PC-9 (cell line): ENCODE data around the gene NPW. TPM values are rescaled to one million over a fixed set of nuclear protein-coding genes. Genes with fewer than 3 reads are reported as not detected.

ENCODE experiments used
- BruUV-seq: library from RNA; stranded (reverse); fragments of 400-500 nt; replicated peaks from 2 replicates; lab custom pipeline; 2021; lab: Mats Ljungman, UMichigan
- CTCF ChIA-PET: fragments of 300-600 bp; sonication (Branson Sonifier 250); formaldehyde crosslinking; loops from one replicate; lab custom pipeline; 2022; ENCODE audit warnings: antibody characterized with exemption; lab: Charles Lee
- POLR2A ChIA-PET: fragments of 300-600 bp; sonication (Branson Sonifier 250); formaldehyde crosslinking; loops from one replicate; lab custom pipeline; 2022; ENCODE audit warnings: antibody characterized with exemption; ENCODE audit not compliant: unreplicated experiment; lab: Charles Lee
- DNase-seq, 2 experiments: peaks; one replicate each; pipeline versions ENCODE4 v3.0.0 to v3.0.0-alpha.2; 2015 to 2022; ENCODE audit warnings: mixed read lengths in 1 of 2
- H2AFZ ChIP-seq: fragments of 200-600 bp; sonication (generic); 2 replicates; pipeline ENCODE4 v1.8.1; 2017; ENCODE audit warnings: antibody characterized with exemption
- H3F3A ChIP-seq: fragments of 200-600 bp; sonication (generic); 2 replicates; pipeline ENCODE4 v1.8.1; 2017; ENCODE audit warnings: antibody characterized with exemption, mild to moderate bottlenecking, low read depth; ENCODE audit not compliant: insufficient read depth
- H3K27ac ChIP-seq: fragments of 200-600 bp; sonication (generic); 2 replicates; pipeline ENCODE4 v1.6.1; 2016; ENCODE audit warnings: mixed run types
- H3K27me3 ChIP-seq: fragments of 200-600 bp; sonication (generic); 2 replicates; pipeline ENCODE4 v1.6.1; 2016; ENCODE audit warnings: low read depth, mixed run types; ENCODE audit not compliant: insufficient read depth
- H3K36me3 ChIP-seq: fragments of 200-600 bp; sonication (generic); 2 replicates; pipeline ENCODE4 v1.6.1; 2016; ENCODE audit warnings: low read depth, mixed run types
- H3K4me1 ChIP-seq: fragments of 200-600 bp; sonication (generic); replicated peaks from 2 replicates; pipeline ENCODE4 v1.6.1; 2016; ENCODE audit warnings: mixed run types; ENCODE audit not compliant: insufficient read depth
- H3K4me2 ChIP-seq: fragments of 200-600 bp; sonication (generic); 2 replicates; pipeline ENCODE4 v1.6.1; 2017; ENCODE audit warnings: mixed run types
- H3K4me3 ChIP-seq: fragments of 200-600 bp; sonication (generic); 2 replicates; pipeline ENCODE4 v1.6.1; 2016; ENCODE audit warnings: mixed run types
- H3K79me2 ChIP-seq: fragments of 200-600 bp; sonication (generic); 2 replicates; pipeline ENCODE4 v1.6.1; 2017; ENCODE audit warnings: low read depth, mixed run types
- H3K9me2 ChIP-seq: fragments of 200-600 bp; sonication (generic); 2 replicates; pipeline ENCODE4 v1.8.1; 2017; ENCODE audit warnings: mild to moderate bottlenecking; ENCODE audit not compliant: insufficient read depth
- H3K9me3 ChIP-seq: fragments of 200-600 bp; sonication (generic); 2 replicates; pipeline ENCODE4 v1.8.1; 2016; ENCODE audit warnings: low read depth; ENCODE audit not compliant: insufficient read depth
- H4K20me1 ChIP-seq: fragments of 200-600 bp; sonication (generic); 2 replicates; pipeline ENCODE4 v1.8.1; 2017; ENCODE audit not compliant: insufficient read depth
- EZH2 ChIP-seq: fragments of 200-600 bp; sonication (generic); IDR thresholded peaks from 2 replicates; pipeline ENCODE4 v1.8.0; 2017; ENCODE audit warnings: antibody characterized with exemption, low read depth
- intact Hi-C: fragments of 100-400 bp; cut with micrococcal nuclease; formaldehyde crosslinking; loops from one replicate; pipeline ENCODE4 v1.10.0; 2022; ENCODE audit not compliant: unreplicated experiment
- total RNA-seq: library from RNA; stranded (reverse); gene quantifications from 2 replicates; pipeline ENCODE4 v1.2.3, GENCODE V29; 2021
- TF ChIP-seq, protein P1 (sequence below): fragments of 200-600 bp; sonication (generic); conservative IDR thresholded peaks from 2 replicates; pipeline ENCODE4 v1.6.1; 2017; ENCODE audit warnings: mixed run types, antibody characterized with exemption, mild to moderate bottlenecking, moderate library complexity

Gene NPW
- total RNA-seq, 1 experiment from 2014 or later, result 4.0 TPM

GRCh38 chr16:1992704-1993317 is 26.8 kb upstream of the NPW start:
- no peak overlapping the region for H3K4me2 ChIP-seq
- CTCF ChIA-PET, result interaction anchor here (0.6 kb wide), 1 partner anchor 30 kb away, joined by 3 read pairs; no protein-coding TSS in a partner anchor
- H3K9me2 ChIP-seq, result no peaks in the 10 kb centered on the region
- no peaks in the 10 kb centered on the region for H3K36me3 ChIP-seq
- no peaks in the 10 kb centered on the region for H3K79me2 ChIP-seq
- H3K27ac ChIP-seq, result no peak overlapping the region
- no peaks in the 10 kb centered on the region for H4K20me1 ChIP-seq
- no peaks in the 10 kb centered on the region for H3K9me3 ChIP-seq
- POLR2A ChIA-PET, result interaction anchor here (0.6 kb wide), 3 partner anchors 43 to 95 kb away, joined by 3 to 14 read pairs (median 4); no protein-coding TSS in a partner anchor
- TF ChIP-seq, protein P1, sequence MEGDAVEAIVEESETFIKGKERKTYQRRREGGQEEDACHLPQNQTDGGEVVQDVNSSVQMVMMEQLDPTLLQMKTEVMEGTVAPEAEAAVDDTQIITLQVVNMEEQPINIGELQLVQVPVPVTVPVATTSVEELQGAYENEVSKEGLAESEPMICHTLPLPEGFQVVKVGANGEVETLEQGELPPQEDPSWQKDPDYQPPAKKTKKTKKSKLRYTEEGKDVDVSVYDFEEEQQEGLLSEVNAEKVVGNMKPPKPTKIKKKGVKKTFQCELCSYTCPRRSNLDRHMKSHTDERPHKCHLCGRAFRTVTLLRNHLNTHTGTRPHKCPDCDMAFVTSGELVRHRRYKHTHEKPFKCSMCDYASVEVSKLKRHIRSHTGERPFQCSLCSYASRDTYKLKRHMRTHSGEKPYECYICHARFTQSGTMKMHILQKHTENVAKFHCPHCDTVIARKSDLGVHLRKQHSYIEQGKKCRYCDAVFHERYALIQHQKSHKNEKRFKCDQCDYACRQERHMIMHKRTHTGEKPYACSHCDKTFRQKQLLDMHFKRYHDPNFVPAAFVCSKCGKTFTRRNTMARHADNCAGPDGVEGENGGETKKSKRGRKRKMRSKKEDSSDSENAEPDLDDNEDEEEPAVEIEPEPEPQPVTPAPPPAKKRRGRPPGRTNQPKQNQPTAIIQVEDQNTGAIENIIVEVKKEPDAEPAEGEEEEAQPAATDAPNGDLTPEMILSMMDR, result no peak
- no peak for TF ChIP-seq EZH2
- H2AFZ ChIP-seq, result no peak overlapping the region
- intact Hi-C loops, result no loop called here
- H3K4me1 ChIP-seq, result peaks cover 30% of the 10 kb centered on the region
- no TSS peak for BruUV-seq
- H3F3A ChIP-seq, result peaks cover 68% of the 10 kb centered on the region
- H3K4me3 ChIP-seq, result no peak overlapping the region
- no peaks in the 10 kb centered on the region for H3K27me3 ChIP-seq
- DNase-seq, result no peak

- intact Hi-C loops, result no loop called here
- Histone ChIP-seq H3K9me3 (no peaks in the 10 kb centered on the region), H3K4me3 (no peak overlapping the region), H3F3A (peaks cover 59% of the 10 kb centered on the region), H3K4me2 (peak overlapping the region; percentile 5), H3K4me1 (peaks cover 26% of the 10 kb centered on the region), H3K79me2 (no peaks in the 10 kb centered on the region), H3K36me3 (no peaks in the 10 kb centered on the region), H3K27me3 (no peaks in the 10 kb centered on the region), H2AFZ (no peak overlapping the region), H3K27ac (peak overlapping the region; percentile 45; the same call in 1 of the 2 replicates), H4K20me1 (no peaks in the 10 kb centered on the region), H3K9me2 (no peaks in the 10 kb centered on the region)
- no TSS peak for BruUV-seq
- ChIA-PET CTCF (no interaction called here), POLR2A (interaction anchor here (0.5 kb wide), 1 partner anchor 15 kb away, joined by 5 read pairs; no protein-coding TSS in a partner anchor)
- no peak for TF ChIP-seq EZH2
- TF ChIP-seq, protein P1, result no peak
- DNase-seq, result peak in 1 of 2 experiments; percentile 81
Observed at GRCh38 chr16:1993731-1994131, 25.9 kb upstream of the NPW start.

DNA sequence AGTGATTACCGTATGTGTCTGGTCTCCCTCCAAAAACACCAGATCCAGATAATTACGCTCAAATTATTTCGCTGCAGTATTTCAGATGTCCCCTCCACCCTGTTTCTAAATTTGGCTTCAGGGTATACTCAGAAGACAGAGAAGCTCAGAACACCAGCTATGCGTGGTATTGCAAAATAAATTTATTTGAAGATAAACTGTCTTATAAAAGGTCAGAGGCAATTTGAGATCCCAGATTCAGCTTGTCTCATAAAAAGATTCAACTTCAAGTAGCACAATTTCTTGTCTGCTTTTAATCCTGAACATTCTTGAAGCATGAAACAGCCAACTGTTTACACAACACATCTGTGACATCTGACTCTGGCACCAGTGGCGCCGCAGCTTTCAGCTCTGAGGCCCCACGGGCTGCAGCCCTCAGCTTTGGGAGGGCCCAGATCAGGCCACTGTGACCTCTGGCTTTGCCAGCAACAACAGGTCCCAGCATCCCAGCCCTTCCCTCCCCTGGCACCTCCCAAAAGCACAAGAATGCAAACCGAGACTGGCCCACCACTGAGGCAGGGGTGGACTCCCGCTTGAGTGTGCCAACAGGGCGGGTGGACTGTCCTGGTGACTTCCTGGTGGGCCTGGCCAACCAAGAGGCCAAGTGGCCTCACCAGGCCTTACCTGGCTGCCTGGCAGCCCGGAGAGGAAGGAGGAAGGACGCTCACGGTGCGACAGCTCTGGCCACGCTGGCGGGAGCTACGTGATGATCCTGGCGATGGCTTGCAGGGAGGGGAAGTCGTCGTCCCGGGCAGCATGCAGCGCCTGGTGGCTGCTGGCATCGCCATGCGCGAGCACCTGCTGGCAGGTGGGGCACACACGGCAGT is 21.9 kb upstream of the NPW start:
- H3K4me1 ChIP-seq, result peaks cover 20% of the 10 kb centered on the region
- ChIA-PET CTCF (no interaction called here), POLR2A (interaction anchor here (0.6 kb wide), 1 partner anchor 218 kb away, joined by 4 read pairs; no protein-coding TSS in a partner anchor)
- no peaks in the 10 kb centered on the region for H3K79me2 ChIP-seq
- H3K36me3 ChIP-seq, result no peaks in the 10 kb centered on the region
- DNase-seq, result no peak
- H4K20me1 ChIP-seq, result peaks cover 3% of the 10 kb centered on the region; the same call in 1 of the 2 replicates
- H3K9me2 ChIP-seq, result no peaks in the 10 kb centered on the region
- no peak overlapping the region for H3K4me3 ChIP-seq
- no peak overlapping the region for H3K4me2 ChIP-seq
- TSS peak; percentile 18 for BruUV-seq
- H3F3A ChIP-seq, result peaks cover 38% of the 10 kb centered on the region
- no peaks in the 10 kb centered on the region for H3K27me3 ChIP-seq
- no peak for TF ChIP-seq EZH2
- TF ChIP-seq, protein P1, result no peak
- H2AFZ ChIP-seq, result no peak overlapping the region
- H3K9me3 ChIP-seq, result no peaks in the 10 kb centered on the region
- H3K27ac ChIP-seq, result no peak overlapping the region
- intact Hi-C loops, result no loop called here
